GM10266 (cell line): ENCODE data around the gene KRT8.
"Not testable (repeated sequence)": the region's sequence is repeated elsewhere in the genome, so short reads cannot be mapped to it uniquely, and the experiment has no call there.

ENCODE experiments used
- DNase-seq: peaks from one replicate; pipeline ENCODE4 v3.0.0; 2012; ENCODE audit errors: extremely low spot score
- CTCF ChIP-seq: IDR thresholded peaks from 2 replicates; pipeline ENCODE4 v1.5.1; 2012; ENCODE audit warnings: mild to moderate bottlenecking, low read depth; ENCODE audit not compliant: control insufficient read depth, insufficient read depth; ENCODE audit errors: missing control alignments

KRT8 gene

GRCh38 chr12:52860102-52860823 is 44.6 kb downstream of the KRT8 start:
- no peak for DNase-seq
- TF ChIP-seq CTCF: no peak

- DNase-seq: no peak
Measured at GRCh38 chr12:52857500-52857899, 47.4 kb downstream of the KRT8 start.

GRCh38 chr12:52856787-52857186 is 48.1 kb downstream of the KRT8 start:
- no peak for DNase-seq
- no peak for TF ChIP-seq CTCF

More at GRCh38 chr12:52857500-52857899, 47.4 kb downstream of the KRT8 start:
- TF ChIP-seq CTCF: no peak

- not testable (repeated sequence) for DNase-seq
Measured at GRCh38 chr12:52856077-52856476, 48.8 kb downstream of the KRT8 start.

- DNase-seq: no peak
- TF ChIP-seq CTCF: no peak
Measured at GRCh38 chr12:52851787-52852186, 53.1 kb downstream of the KRT8 start.

GRCh38 chr12:52850681-52851080 is 54.2 kb downstream of the KRT8 start:
- no peak for TF ChIP-seq CTCF
- no peak for DNase-seq

- no peak for DNase-seq
- no peak for TF ChIP-seq CTCF
Measured at GRCh38 chr12:52849511-52849910, 55.4 kb downstream of the KRT8 start.
